ENCODE results near the gene SLC44A3.

DNA sequence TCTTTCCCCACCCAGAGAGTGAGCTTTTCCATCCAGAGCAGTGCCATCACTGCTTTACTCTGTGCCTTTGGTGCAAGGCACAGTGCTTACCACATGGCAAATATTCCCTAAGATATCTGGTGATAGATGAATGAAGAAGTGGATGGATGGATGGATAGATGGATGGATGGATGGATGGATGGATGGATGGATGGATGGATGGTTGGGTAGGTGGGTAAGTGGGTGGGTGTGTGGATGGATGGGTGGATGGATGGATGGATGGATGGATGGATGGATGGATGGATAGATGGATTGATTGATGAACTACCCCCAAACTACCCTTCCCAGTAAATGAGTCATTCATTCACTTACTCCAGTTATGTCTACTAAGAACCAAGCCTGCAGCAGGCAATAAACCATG is 42.9 kb upstream of the SLC44A3 start:
- TF ChIP-seq, protein P1, sequence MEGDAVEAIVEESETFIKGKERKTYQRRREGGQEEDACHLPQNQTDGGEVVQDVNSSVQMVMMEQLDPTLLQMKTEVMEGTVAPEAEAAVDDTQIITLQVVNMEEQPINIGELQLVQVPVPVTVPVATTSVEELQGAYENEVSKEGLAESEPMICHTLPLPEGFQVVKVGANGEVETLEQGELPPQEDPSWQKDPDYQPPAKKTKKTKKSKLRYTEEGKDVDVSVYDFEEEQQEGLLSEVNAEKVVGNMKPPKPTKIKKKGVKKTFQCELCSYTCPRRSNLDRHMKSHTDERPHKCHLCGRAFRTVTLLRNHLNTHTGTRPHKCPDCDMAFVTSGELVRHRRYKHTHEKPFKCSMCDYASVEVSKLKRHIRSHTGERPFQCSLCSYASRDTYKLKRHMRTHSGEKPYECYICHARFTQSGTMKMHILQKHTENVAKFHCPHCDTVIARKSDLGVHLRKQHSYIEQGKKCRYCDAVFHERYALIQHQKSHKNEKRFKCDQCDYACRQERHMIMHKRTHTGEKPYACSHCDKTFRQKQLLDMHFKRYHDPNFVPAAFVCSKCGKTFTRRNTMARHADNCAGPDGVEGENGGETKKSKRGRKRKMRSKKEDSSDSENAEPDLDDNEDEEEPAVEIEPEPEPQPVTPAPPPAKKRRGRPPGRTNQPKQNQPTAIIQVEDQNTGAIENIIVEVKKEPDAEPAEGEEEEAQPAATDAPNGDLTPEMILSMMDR (IDR thresholded peaks at IDR 0.05; ENCODE audit: poor library complexity, severe bottlenecking) = no peak
- no peak for TF ChIP-seq EP300 (conservative IDR thresholded peaks at IDR 0.05; ENCODE audit: poor library complexity, severe bottlenecking)
- no peak for TF ChIP-seq RAD21 (conservative IDR thresholded peaks at IDR 0.05)
